A549 (cell line): ENCODE results near the gene MAVS. TPM values are rescaled to one million over a fixed set of nuclear protein-coding genes. Genes with fewer than 3 reads are reported as not detected.

Experiments
- ATAC-seq, 2 experiments: fragments of 200-7000 bp in 1 of 2; fragments of >200 bp in 1 of 2; cut with Nextera tagmentation in 1 of 2; cut with Tn5 transposase in 1 of 2; 3 replicates each; pipeline versions ENCODE4 v1.8.0 to v1.9.1; 2018 to 2020; ENCODE audit warnings: mild to moderate bottlenecking in 1 of 2, moderate library complexity in 1 of 2
- CTCF ChIA-PET: fragments of 300-600 bp; sonication (Branson Sonifier 250); formaldehyde crosslinking; extraction: SDS; loops from one replicate; lab custom pipeline; 2021; ENCODE audit warnings: antibody characterized with exemption, inconsistent platforms; lab: Yijun Ruan, JAX
- POLR2A ChIA-PET: fragments of 350-600 bp; formaldehyde crosslinking; extraction: SDS; loops from one replicate; lab custom pipeline; 2021; ENCODE audit warnings: antibody characterized with exemption, inconsistent platforms; lab: Yijun Ruan, JAX
- DNase-seq, 2 experiments: peaks; one replicate each; pipeline versions ENCODE4 v3.0.0 to v3.0.0-alpha.2; 2011 to 2016; ENCODE audit warnings: low read depth in 1 of 2, low spot score in 1 of 2
- FAIRE-seq: peaks from 2 replicates; lab custom pipeline; 2011; peaks lifted over from hg19 to GRCh38; lab: Jason Lieb, UNC
- H3K27ac ChIP-seq, 2 experiments: fragments of >200 bp; sonication (Bioruptor Twin); formaldehyde crosslinking; 3 replicates each; pipeline ENCODE4 v1.5.1; 2016 to 2017
- H3K4me1 ChIP-seq: fragments of >200 bp; sonication (Bioruptor Twin); formaldehyde crosslinking; 3 replicates; pipeline ENCODE4 v1.6.1; 2016
- H3K4me2 ChIP-seq: fragments of >200 bp; sonication (Bioruptor Twin); formaldehyde crosslinking; 3 replicates; pipeline ENCODE4 v1.6.1; 2016
- H3K4me3 ChIP-seq: fragments of >200 bp; sonication (Bioruptor Twin); formaldehyde crosslinking; 3 replicates; pipeline ENCODE4 v1.5.1; 2016
- H3K9me3 ChIP-seq: fragments of >200 bp; sonication (Bioruptor Twin); formaldehyde crosslinking; 3 replicates; pipeline ENCODE4 v1.6.1; 2016
- CHD2 ChIP-seq: fragments of 150-350 bp; IDR thresholded peaks from 2 replicates; pipeline ENCODE4 v1.6.1; 2014; ENCODE audit warnings: low read length; ENCODE audit not compliant: partially characterized antibody
- CHD4 ChIP-seq: fragments of 200-600 bp; sonication (generic); IDR thresholded peaks from 2 replicates; pipeline ENCODE4 v1.6.1; 2016; ENCODE audit warnings: antibody characterized with exemption, mild to moderate bottlenecking, borderline replicate concordance
- EHF ChIP-seq: fragments of 250-450 bp; sonication (Bioruptor Pico); IDR thresholded peaks from 2 replicates; pipeline ENCODE4 v1.5.0; 2020; ENCODE audit warnings: mild to moderate bottlenecking
- EHMT2 ChIP-seq: fragments of 200-600 bp; sonication (generic); IDR thresholded peaks from 2 replicates; pipeline ENCODE4 v1.6.1; 2016; ENCODE audit warnings: antibody characterized with exemption, low read depth, mild to moderate bottlenecking, moderate library complexity
- EP300 ChIP-seq, 2 experiments: fragments of >200 bp; sonication (Bioruptor Twin); formaldehyde crosslinking; IDR thresholded peaks; 2 replicates in 1 of 2; 3 replicates in 1 of 2; pipeline ENCODE4 v1.6.1; 2016 to 2017
- GATA3 ChIP-seq: IDR thresholded peaks from 2 replicates; pipeline ENCODE4 v1.6.1; 2012; ENCODE audit warnings: borderline replicate concordance
- KDM1A ChIP-seq: fragments of 200-600 bp; sonication (generic); IDR thresholded peaks from 2 replicates; pipeline ENCODE4 v1.6.1; 2016; ENCODE audit warnings: low read depth, mild to moderate bottlenecking
- MAX ChIP-seq: IDR thresholded peaks from 2 replicates; pipeline ENCODE4 v1.6.1; 2012
- MYC ChIP-seq: IDR thresholded peaks from 2 replicates; pipeline ENCODE4 v1.6.1; 2012; ENCODE audit warnings: mild to moderate bottlenecking, inconsistent platforms, low read length, improper control_type of control experiment, borderline replicate concordance
- NFE2L2 ChIP-seq: fragments of 150-350 bp; conservative IDR thresholded peaks from 2 replicates; pipeline ENCODE4 v1.6.1; 2014; ENCODE audit warnings: low read length
- NR3C1 ChIP-seq: fragments of >200 bp; sonication (Bioruptor Twin); formaldehyde crosslinking; IDR thresholded peaks from 3 replicates; pipeline ENCODE4 v1.6.1; 2017
- POLR2AphosphoS2 ChIP-seq: conservative IDR thresholded peaks from 2 replicates; pipeline ENCODE4 v1.6.1; 2012; ENCODE audit warnings: low read length, improper control_type of control experiment, inconsistent platforms
- RAD21 ChIP-seq, 2 experiments: fragments of >200 bp in 1 of 2; sonication (Bioruptor Twin) in 1 of 2; formaldehyde crosslinking in 1 of 2; IDR thresholded peaks in 1 of 2; conservative IDR thresholded peaks in 1 of 2; 2 replicates in 1 of 2; 3 replicates in 1 of 2; pipeline ENCODE4 v1.6.1; 2012 to 2018; ENCODE audit warnings: inconsistent platforms in 1 of 2
- RARB ChIP-seq: fragments of 250-450 bp; sonication (Bioruptor Pico); IDR thresholded peaks from 2 replicates; pipeline ENCODE4 v1.8.0; 2021; ENCODE audit warnings: mild to moderate bottlenecking, moderate library complexity
- RCOR1 ChIP-seq: fragments of 150-350 bp; IDR thresholded peaks from 2 replicates; pipeline ENCODE4 v1.6.1; 2014; ENCODE audit warnings: antibody characterized with exemption, low read length, low read depth
- RNF2 ChIP-seq: fragments of 200-600 bp; sonication (generic); IDR thresholded peaks from 2 replicates; pipeline ENCODE4 v1.6.1; 2016; ENCODE audit warnings: low read depth, mild to moderate bottlenecking, antibody characterized with exemption, moderate library complexity, borderline replicate concordance
- SMC3 ChIP-seq: fragments of >200 bp; sonication (Bioruptor Twin); formaldehyde crosslinking; IDR thresholded peaks from 3 replicates; pipeline ENCODE4 v1.6.1; 2018; ENCODE audit warnings: inconsistent platforms
- SREBF2 ChIP-seq: fragments of 450-650 bp; IDR thresholded peaks from 2 replicates; pipeline ENCODE4 v1.6.1; 2014; ENCODE audit warnings: mild to moderate bottlenecking, moderate library complexity
- ZC3H11A ChIP-seq: fragments of 450-650 bp; IDR thresholded peaks from 2 replicates; pipeline ENCODE4 v1.6.1; 2014; ENCODE audit warnings: antibody characterized with exemption, mild to moderate bottlenecking
- WGBS: methylation state at CpG from one replicate; pipeline ENCODE4 v1.1.6; 2017; ENCODE audit errors: missing lambda C conversion rate; 5-methylcytosine and 5-hydroxymethylcytosine counted together
- polyA plus RNA-seq, 4 experiments: library from polyadenylated mRNA; depleted of rRNA in 3 of 4; stranded (reverse); fragments of >200 nt; fragmentation: RNase III in 1 of 4; extraction: RNeasy Plus Mini Kit Qiagen cat#74134 plus additional on column Dnase treatment in 1 of 4; gene quantifications; 2 replicates in 3 of 4; 3 replicates in 1 of 4; pipeline ENCODE4 v1.2.3, GENCODE V29; 2011 to 2017
- TF ChIP-seq, protein P1 (sequence below): fragments of 450-650 bp; IDR thresholded peaks from 2 replicates; pipeline ENCODE4 v1.6.1; 2014; ENCODE audit warnings: antibody characterized with exemption
- TF ChIP-seq, protein P2 (sequence below): fragments of 150-350 bp; IDR thresholded peaks from 2 replicates; pipeline ENCODE4 v1.6.1; 2014; ENCODE audit warnings: low read depth, mild to moderate bottlenecking, low read length

The MAVS gene
- polyA plus RNA-seq, 2 of the 4 experiments (the other 2 are of a cell fraction), result 18.9 to 31.0 TPM

DNA sequence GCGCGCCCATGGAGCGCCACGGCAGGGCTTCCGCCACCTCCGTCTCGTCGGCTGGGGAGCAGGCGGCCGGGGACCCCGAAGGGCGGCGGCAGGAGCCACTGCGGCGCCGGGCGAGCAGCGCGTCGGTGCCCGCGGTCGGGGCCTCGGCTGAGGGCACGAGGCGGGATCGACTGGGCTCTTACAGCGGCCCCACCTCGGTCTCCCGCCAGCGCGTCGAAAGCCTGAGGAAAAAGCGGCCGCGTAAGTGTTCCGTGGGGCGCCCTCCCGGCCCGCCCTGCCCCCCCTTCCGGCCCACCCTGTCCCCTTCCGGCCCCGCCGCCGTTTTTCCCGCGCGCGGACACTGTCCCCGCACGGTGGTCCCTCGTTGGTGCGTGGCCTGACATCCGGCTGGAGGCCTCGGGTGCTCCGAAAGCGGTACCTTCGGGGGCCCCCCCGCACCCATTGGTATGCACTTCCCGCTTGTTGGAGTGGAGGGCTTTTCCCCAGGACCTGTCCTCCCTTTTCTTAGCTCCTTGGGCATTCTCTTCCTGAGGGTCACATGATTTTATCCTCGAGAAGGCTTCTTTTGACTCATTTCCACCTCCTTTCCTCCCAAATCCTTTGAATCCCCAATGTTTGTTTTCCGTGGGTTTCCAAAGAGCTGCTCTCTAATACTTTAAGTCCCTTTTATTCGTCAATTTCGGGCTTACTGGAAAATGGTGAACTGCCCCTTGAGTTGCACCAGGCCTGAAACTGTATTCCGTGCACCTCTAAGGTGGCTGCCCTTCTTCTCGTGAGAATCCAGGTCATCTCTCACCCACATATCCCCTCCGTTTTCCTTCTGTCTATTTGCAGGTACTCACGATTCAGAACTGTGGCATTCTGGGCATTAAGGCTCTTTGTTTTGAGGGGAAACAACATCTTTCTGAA lies 43.1 kb downstream of the MAVS start (continued):
- TF ChIP-seq RNF2 (no peak), RARB (CRISPR knock-in tag) (no peak), KDM1A (no peak), ZC3H11A (no peak), GATA3 (no peak), NFE2L2 (no peak)
- TF ChIP-seq, protein P1, sequence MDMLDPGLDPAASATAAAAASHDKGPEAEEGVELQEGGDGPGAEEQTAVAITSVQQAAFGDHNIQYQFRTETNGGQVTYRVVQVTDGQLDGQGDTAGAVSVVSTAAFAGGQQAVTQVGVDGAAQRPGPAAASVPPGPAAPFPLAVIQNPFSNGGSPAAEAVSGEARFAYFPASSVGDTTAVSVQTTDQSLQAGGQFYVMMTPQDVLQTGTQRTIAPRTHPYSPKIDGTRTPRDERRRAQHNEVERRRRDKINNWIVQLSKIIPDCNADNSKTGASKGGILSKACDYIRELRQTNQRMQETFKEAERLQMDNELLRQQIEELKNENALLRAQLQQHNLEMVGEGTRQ, result peak; percentile 47

DNA sequence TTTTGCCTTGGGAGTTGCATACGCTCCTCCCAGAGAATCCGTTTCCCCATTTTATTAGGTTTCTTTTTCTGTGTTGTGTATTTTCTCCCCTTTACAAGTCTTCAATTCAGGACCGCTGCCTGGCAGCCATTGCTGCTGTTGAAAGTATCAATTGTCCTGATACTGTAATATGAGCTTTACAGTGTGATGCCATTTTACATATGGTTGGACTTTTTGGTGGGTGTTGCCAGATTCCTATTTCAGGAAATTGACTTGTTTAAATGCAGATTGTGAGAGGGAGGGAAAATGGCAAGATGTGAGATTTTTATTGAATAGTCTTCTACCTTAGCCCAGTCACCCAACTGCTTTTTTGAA lies 43.7 kb downstream of the MAVS start:
- peak in 1 of 2 experiments; percentile 46 for DNase-seq
- ChIA-PET CTCF (interaction anchor here (1.7 to 1.8 kb wide), 2 partner anchors 35 to 195 kb away, joined by 4 to 5 read pairs; no protein-coding TSS in a partner anchor), POLR2A (no interaction called here)
- peak overlapping the region; percentile 91 for H3K4me2 ChIP-seq
- TF ChIP-seq EHF (CRISPR knock-in tag), result no peak
- TF ChIP-seq, protein P1, result no peak
- no peak for TF ChIP-seq EHMT2
- no peak for TF ChIP-seq SMC3
- no peak for TF ChIP-seq MAX
- no peak for TF ChIP-seq SREBF2
- no peak for TF ChIP-seq NR3C1
- TF ChIP-seq CHD2, result no peak
- no peak for TF ChIP-seq EP300 (IDR thresholded peaks at IDR 0.05)
- no peak for TF ChIP-seq RAD21 (conservative IDR thresholded peaks at IDR 0.05 in 1 of 2, IDR thresholded peaks at IDR 0.05 in 1 of 2)
- no peak for TF ChIP-seq CHD4
- no peak for TF ChIP-seq RCOR1
- TF ChIP-seq MYC, result no peak
- peaks cover 51% of the 10 kb centered on the region for H3K4me1 ChIP-seq
- FAIRE-seq, result no peak
- ATAC-seq, result no peak
- peak overlapping the region; percentile 79 for H3K4me3 ChIP-seq
- peak overlapping the region; percentile 96 to 97 for H3K27ac ChIP-seq
- WGBS, result 0% methylated on average over 3 of the region's 3 CpGs
- H3K9me3 ChIP-seq, result no peaks in the 10 kb centered on the region

DNA sequence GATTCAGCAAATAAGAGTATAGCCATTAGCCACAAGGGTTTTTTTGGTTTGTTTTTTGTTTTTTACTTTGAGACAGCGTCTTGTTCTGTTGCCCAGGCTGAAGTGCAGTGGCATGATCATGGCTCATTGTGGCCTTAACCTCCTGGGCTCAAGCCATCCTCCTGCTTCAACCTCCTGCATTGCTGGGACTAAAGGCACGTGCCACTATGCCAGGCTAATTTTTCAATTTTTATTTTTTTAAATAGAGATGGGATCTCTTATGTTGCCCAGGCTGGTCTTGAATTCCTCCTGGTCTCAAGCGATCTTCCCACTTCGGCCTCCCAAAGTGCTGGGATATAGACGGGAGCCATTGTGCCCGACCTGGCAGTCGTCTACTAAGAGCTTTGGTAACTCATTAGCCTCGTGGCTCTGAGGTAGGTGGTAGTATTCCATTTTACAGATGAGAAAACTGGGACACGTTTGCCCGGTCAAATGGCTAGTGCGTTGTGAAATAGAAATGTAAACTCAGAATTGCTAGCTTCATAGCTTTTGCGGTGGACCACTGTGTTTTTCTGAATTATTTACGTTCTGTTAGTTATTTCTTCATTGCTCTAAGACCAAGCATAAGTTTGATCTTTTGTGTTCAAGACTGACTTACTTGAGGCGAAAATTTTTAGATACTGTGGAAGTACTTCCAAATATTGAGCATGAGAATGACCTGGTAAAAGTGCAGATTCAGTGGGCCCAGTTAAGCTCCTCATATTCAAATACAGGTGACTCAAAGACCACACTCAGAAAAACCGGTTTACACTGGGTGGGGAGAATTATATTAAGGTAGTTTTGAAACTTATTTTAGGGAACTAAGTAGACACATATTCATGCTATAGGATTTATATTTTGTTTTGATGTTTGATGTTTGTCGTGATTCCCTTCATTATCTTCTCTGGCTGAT lies 44.6 kb downstream of the MAVS start:
- Histone ChIP-seq H3K4me1 (peaks cover 60% of the 10 kb centered on the region), H3K27ac (peak overlapping the region; percentile 96 to 97; a peak in 4 of 6 replicates), H3K4me2 (peak overlapping the region; percentile 91), H3K4me3 (peak overlapping the region; percentile 79), H3K9me3 (no peaks in the 10 kb centered on the region)
- ChIA-PET POLR2A (interaction anchor here (0.6 kb wide), 1 partner anchor 51 kb away, joined by 4 read pairs; no protein-coding TSS in a partner anchor), CTCF (interaction anchor here (0.6 to 2.6 kb wide), 10 partner anchors 10 to 830 kb away, joined by 3 to 9 read pairs (median 4); no protein-coding TSS in a partner anchor)
- FAIRE-seq (no peak), ATAC-seq (no peak), DNase-seq (no peak)
- 39% methylated on average over 16 of the region's 16 CpGs for WGBS
- TF ChIP-seq MAX, result peak; percentile 22; the same call in 1 of the 2 replicates
- TF ChIP-seq POLR2AphosphoS2, result no peak
- TF ChIP-seq, protein P2, sequence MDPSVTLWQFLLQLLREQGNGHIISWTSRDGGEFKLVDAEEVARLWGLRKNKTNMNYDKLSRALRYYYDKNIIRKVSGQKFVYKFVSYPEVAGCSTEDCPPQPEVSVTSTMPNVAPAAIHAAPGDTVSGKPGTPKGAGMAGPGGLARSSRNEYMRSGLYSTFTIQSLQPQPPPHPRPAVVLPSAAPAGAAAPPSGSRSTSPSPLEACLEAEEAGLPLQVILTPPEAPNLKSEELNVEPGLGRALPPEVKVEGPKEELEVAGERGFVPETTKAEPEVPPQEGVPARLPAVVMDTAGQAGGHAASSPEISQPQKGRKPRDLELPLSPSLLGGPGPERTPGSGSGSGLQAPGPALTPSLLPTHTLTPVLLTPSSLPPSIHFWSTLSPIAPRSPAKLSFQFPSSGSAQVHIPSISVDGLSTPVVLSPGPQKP, result no peak
